ENCODE measurements around the gene SLC29A2.

SLC29A2 gene

GRCh38 chr11:66346476-66347424 lies 24.8 kb downstream of the SLC29A2 start:
- Mint-ChIP-seq H3K27ac (peak overlapping the region; percentile 95), H3K27me3 (peaks cover 3% of the 10 kb centered on the region), H3K9me3 (no peaks in the 10 kb centered on the region), H3K4me3 (peak overlapping the region; percentile 97), H3K36me3 (ENCODE audit: low read depth) (peaks cover 32% of the 10 kb centered on the region), H3K4me1 (ENCODE audit: low read depth) (peaks cover 52% of the 10 kb centered on the region)
- peak; percentile 49 for DNase-seq

DNA sequence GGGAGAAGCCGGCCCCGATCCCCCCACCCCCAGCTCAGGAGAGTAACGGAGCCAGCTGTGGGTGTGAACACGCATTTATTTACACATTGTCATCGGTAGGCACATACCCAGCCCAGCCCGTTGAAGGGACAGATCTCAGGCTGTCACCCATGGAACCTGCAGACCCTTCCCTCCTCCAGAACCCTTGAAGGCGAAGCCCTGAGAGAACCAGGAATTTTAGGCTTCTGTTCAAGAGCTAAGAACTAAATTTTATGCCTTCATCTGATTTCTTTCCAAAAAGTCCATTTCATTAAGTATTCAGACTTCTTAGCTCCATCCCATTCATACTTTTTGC lies 26.3 kb downstream of the SLC29A2 start:
- Mint-ChIP-seq H3K9me3 (no peaks in the 10 kb centered on the region), H3K27ac (peak overlapping the region; percentile 95), H3K27me3 (peaks cover 3% of the 10 kb centered on the region), H3K4me3 (peak overlapping the region; percentile 97), H3K4me1 (ENCODE audit: low read depth) (peaks cover 52% of the 10 kb centered on the region), H3K36me3 (ENCODE audit: low read depth) (peaks cover 46% of the 10 kb centered on the region)
- DNase-seq = no peak

DNA sequence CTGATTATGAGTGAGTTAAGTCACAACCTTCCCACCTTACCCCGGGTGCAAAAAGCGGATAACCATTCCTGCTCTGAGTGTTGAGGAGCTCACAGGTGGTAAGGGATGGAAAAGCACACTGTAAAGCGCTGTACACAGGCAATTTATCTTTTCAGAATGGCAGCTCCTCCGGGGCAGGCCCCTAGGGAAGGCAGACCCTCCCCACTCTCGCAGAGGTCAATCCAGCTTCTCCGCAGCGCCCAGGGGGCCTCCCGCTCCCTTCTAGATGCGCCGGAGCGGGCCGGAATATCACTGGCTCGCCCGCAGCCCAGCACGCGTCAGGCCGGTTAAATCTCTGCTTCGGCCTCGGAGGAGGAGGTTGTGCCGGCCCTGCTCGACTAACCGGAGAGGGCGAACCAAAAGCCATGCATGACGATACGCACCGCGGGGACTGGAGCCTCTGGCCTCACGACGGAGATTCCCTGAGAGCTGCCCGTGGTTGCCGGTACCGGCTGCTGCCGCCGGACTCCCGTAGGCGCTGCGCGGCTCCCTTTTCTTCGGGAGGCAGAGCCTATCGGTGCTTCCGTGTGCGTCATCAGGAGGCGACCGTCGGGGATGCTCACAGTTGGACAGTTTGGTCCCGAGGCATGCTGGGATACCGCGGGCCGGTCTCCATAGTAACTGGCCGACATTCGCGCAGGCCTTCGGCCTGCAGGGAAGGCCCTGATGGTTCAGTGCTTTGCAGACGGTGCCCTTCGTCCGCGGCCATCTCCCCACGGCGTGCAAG lies 26.8 kb downstream of the SLC29A2 start, which contains the start of gene BRMS1:
Gene BRMS1 (minus strand): TSS at position 555 of the 766 bp plus-strand sequence. CDS start 2,870 bp downstream, outside the sequence.
- H3K4me3 Mint-ChIP-seq = peak within 1 kb of the TSS; percentile 97
- H3K4me1 Mint-ChIP-seq (ENCODE audit: low read depth) = peaks cover 52% of the 10 kb centered on the region
- peak; percentile 95 for DNase-seq
- H3K27ac Mint-ChIP-seq = peak within 1 kb of the TSS; percentile 95
- no peaks in the 10 kb centered on the region for H3K9me3 Mint-ChIP-seq
- H3K36me3 Mint-ChIP-seq (ENCODE audit: low read depth) = peaks cover 51% of the 10 kb centered on the region
- peaks cover 3% of the 10 kb centered on the region for H3K27me3 Mint-ChIP-seq

GRCh38 chr11:66343176-66343575 lies 28.4 kb downstream of the SLC29A2 start:
- H3K4me3 Mint-ChIP-seq = peak overlapping the region; percentile 97
- H3K27me3 Mint-ChIP-seq = peaks cover 3% of the 10 kb centered on the region
- no peaks in the 10 kb centered on the region for H3K9me3 Mint-ChIP-seq
- H3K36me3 Mint-ChIP-seq (ENCODE audit: low read depth) = peaks cover 64% of the 10 kb centered on the region
- peaks cover 46% of the 10 kb centered on the region for H3K4me1 Mint-ChIP-seq (ENCODE audit: low read depth)
- peak overlapping the region; percentile 95 for H3K27ac Mint-ChIP-seq
- DNase-seq = no peak

GRCh38 chr11:66341502-66342126 lies 29.9 kb downstream of the SLC29A2 start:
- H3K27ac Mint-ChIP-seq = no peak overlapping the region
- no peak overlapping the region for H3K4me3 Mint-ChIP-seq
- no peaks in the 10 kb centered on the region for H3K9me3 Mint-ChIP-seq
- peaks cover 55% of the 10 kb centered on the region for H3K4me1 Mint-ChIP-seq (ENCODE audit: low read depth)
- DNase-seq = no peak
- peaks cover 75% of the 10 kb centered on the region for H3K36me3 Mint-ChIP-seq (ENCODE audit: low read depth)
- H3K27me3 Mint-ChIP-seq = no peaks in the 10 kb centered on the region

GRCh38 chr11:66340596-66341501 lies 30.7 kb downstream of the SLC29A2 start:
- H3K36me3 Mint-ChIP-seq (ENCODE audit: low read depth) = peaks cover 76% of the 10 kb centered on the region
- no peaks in the 10 kb centered on the region for H3K9me3 Mint-ChIP-seq
- H3K27me3 Mint-ChIP-seq = no peaks in the 10 kb centered on the region
- no peak overlapping the region for H3K27ac Mint-ChIP-seq
- H3K4me1 Mint-ChIP-seq (ENCODE audit: low read depth) = peaks cover 53% of the 10 kb centered on the region
- no peak for DNase-seq
- H3K4me3 Mint-ChIP-seq = no peak overlapping the region

DNA sequence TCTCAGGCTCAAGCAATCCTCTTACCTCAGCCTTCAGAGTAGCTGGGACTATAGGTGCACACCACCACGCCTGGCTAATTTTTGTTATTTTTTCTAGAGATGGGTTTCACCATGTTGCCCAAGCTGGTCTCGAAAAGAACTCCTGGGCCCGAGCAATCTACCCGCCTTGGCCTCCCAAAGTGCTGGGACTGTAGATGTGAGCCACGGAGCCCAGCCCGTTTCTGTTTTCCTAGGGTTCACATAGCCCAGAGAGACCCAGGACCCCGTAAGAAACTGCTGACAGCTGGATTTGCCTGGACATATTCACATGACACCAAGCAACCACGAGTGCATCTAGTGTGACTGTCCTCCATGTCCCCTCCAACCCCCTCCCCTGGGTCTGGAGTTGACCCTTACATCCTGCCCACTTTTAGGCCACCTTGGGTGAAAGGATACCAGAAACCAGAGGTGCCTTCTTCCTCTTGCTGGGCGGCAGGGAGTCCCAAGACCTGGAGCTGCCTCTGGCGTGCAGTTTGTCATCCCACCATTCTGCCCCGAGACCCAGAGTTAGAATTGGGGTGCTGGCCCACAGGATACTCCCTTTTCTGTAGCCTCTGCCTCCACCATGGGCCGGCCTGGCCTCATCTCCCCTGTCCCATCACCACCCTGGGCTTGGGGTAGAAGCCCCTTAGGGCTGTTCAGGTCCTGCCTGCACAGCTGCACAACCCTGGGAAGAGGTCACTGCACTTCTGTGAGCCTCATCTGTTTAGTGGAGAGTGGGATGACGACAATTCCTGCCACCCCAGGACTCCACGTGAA lies 31.7 kb downstream of the SLC29A2 start:
- peaks cover 48% of the 10 kb centered on the region for H3K4me1 Mint-ChIP-seq (ENCODE audit: low read depth)
- H3K4me3 Mint-ChIP-seq = no peak overlapping the region
- no peaks in the 10 kb centered on the region for H3K9me3 Mint-ChIP-seq
- no peaks in the 10 kb centered on the region for H3K27me3 Mint-ChIP-seq
- H3K36me3 Mint-ChIP-seq (ENCODE audit: low read depth) = peaks cover 73% of the 10 kb centered on the region
- DNase-seq = no peak
- H3K27ac Mint-ChIP-seq = no peak overlapping the region

- Mint-ChIP-seq H3K4me3 (no peak overlapping the region), H3K4me1 (ENCODE audit: low read depth) (peaks cover 44% of the 10 kb centered on the region), H3K9me3 (no peaks in the 10 kb centered on the region), H3K36me3 (ENCODE audit: low read depth) (peaks cover 67% of the 10 kb centered on the region), H3K27ac (peak overlapping the region; percentile 1), H3K27me3 (no peaks in the 10 kb centered on the region)
- DNase-seq = no peak
These were observed 32.3 kb downstream of the SLC29A2 start for GRCh38 chr11:66339162-66339675.

DNA sequence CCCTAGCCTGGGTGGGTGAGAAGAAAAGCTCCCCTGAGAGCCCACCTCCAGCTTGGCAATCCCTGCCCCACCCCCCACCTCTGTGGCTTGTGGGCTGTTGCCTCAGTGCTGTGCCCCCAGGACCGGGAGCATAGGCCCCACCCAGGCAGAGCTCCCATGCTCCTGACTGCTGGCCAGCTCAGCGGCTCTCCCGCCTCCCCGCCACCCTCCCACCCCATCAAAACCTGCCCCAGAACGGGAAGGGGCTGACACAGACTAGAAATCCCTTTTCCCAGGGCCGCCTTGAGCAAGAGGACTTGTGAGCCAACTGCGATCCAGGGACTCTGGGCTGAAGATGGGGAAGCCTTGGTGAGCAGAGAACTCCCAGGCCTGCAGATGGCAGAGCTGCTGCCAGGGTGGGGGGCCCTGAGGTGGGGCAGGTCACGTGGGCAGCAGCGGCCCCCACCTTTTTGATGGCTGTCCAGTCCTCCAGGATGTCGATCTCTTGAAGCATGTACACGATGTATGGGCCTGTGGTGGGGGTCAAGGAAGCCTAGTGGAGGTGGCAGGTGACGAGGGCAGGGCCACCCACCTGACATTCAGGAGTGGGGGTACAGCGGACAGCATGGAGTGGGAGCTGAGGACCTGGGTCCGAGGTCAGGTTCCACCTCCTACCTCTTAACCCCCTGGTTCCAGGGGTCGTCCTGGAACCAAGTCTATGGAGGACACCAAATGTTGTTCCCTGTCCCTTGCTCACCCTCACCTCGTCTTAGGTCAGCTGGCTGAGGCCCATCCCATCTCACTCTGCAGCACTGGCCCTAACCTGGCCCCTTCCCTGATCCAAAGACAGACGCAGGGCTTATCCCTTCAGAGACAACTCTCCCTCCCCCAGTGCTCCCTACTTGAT lies 33.0 kb downstream of the SLC29A2 start:
- Mint-ChIP-seq H3K27ac (peak overlapping the region; percentile 1), H3K36me3 (ENCODE audit: low read depth) (peaks cover 63% of the 10 kb centered on the region), H3K9me3 (no peaks in the 10 kb centered on the region), H3K4me1 (ENCODE audit: low read depth) (peaks cover 37% of the 10 kb centered on the region), H3K4me3 (no peak overlapping the region), H3K27me3 (no peaks in the 10 kb centered on the region)
- DNase-seq = no peak

DNA sequence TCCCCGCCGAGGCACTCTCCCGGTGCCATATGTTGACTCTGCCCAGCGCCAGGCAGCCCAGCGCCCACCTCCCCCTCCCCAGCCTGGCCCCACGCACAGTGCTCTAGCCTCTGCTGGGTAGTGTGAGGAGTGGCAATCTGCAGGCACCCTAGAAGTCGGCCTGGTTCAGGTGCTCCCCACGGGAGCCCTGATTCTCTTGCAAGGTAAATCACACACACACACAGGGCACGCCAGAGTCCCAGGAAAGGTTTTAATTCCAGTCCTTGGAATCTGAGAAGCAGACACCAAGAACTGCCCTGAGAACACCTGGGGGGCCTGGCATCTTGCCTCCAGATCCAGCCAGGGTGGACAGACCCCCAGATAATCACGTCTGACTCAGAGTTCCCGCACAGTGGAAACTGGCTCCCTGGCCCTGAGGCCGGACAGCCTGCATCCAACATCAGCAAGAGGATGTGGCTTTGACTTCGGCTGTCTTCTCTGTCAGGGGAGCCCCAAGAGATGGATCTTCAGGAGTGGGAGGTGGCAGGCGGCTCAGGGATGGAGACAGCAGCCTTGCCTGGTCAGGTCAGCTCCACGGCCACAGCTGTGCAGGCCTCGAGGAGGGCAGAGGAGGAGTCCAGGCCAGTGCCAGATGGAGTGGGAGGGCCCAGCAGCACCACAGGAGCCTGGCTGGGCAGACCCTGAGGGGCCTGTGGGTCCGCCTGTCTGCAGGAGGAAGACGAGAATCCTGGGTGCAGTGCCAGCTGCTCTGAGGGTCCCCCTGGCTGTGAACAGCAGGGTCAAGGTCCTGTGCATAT lies 34.3 kb downstream of the SLC29A2 start:
- H3K4me3 Mint-ChIP-seq = peak overlapping the region; percentile 67
- H3K9me3 Mint-ChIP-seq = no peaks in the 10 kb centered on the region
- peak overlapping the region; percentile 88 for H3K27ac Mint-ChIP-seq
- no peaks in the 10 kb centered on the region for H3K27me3 Mint-ChIP-seq
- no peak for DNase-seq
- H3K4me1 Mint-ChIP-seq (ENCODE audit: low read depth) = peaks cover 28% of the 10 kb centered on the region
- H3K36me3 Mint-ChIP-seq (ENCODE audit: low read depth) = peaks cover 52% of the 10 kb centered on the region

- Mint-ChIP-seq H3K36me3 (ENCODE audit: low read depth) (peaks cover 44% of the 10 kb centered on the region), H3K27me3 (no peaks in the 10 kb centered on the region), H3K4me3 (peak within 1 kb of the TSS; percentile 67), H3K27ac (peak within 1 kb of the TSS; percentile 88), H3K9me3 (no peaks in the 10 kb centered on the region), H3K4me1 (ENCODE audit: low read depth) (peaks cover 28% of the 10 kb centered on the region)
- DNase-seq = peak; percentile 75
These were observed 35.1 kb downstream of the SLC29A2 start, which contains the start of gene RIN1 for GRCh38 chr11:66336234-66337102. TSS of gene RIN1 (minus strand) at chr11:66336434. CDS start at chr11:66336402, 32 bp downstream.

Measured in activated T-cell treated with anti-CD3 and anti-CD28 coated beads, Interleukin-2, amount 50 U/mL, for 24 hours (primary cell).